Skin epidermis (tissue), 12 donors: ENCODE data around the gene GNA14.
"Not testable (repeated sequence)": the region's sequence is repeated elsewhere in the genome, so short reads cannot be mapped to it uniquely, and the experiment has no call there.

Source experiments
- H3K27ac ChIP-seq, 21 experiments: fragments of 200-600 bp; sonication (generic) in 11 of 21; one replicate each; pipeline ENCODE4 v1.5.0; 2020; ENCODE audit warnings: mild to moderate bottlenecking in 3 of 21, inconsistent platforms in 2 of 21, moderate library complexity in 2 of 21
- H3K4me3 ChIP-seq, 7 experiments: fragments of 200-600 bp; sonication (generic) in 2 of 7; one replicate each; pipeline ENCODE4 v1.5.0; 2020; ENCODE audit warnings: inconsistent platforms in 2 of 7, mild to moderate bottlenecking in 2 of 7, moderate library complexity in 1 of 7

The GNA14 gene

GRCh38 chr9:77593528-77593927, 54.6 kb downstream of the GNA14 start:
- Histone ChIP-seq H3K4me3 (no peak overlapping the region), H3K27ac (no peak overlapping the region)

- Histone ChIP-seq H3K4me3 (no peak overlapping the region), H3K27ac (no peak overlapping the region)
Observed at GRCh38 chr9:77592476-77592875, 55.6 kb downstream of the GNA14 start.

- Histone ChIP-seq H3K4me3 (no peak overlapping the region), H3K27ac (peak overlapping the region in 2 of 21 experiments; percentile 26 to 33)
Observed at GRCh38 chr9:77589046-77589795, 58.9 kb downstream of the GNA14 start.

- Histone ChIP-seq H3K4me3 (no peak overlapping the region), H3K27ac (peak overlapping the region in 3 of 21 experiments; percentile 26 to 53 (median 33))
Observed at GRCh38 chr9:77588271-77588937, 59.7 kb downstream of the GNA14 start.

- no peak overlapping the region for H3K4me3 ChIP-seq
- peak overlapping the region in 1 of 21 experiments; percentile 53 for H3K27ac ChIP-seq
Observed at GRCh38 chr9:77587851-77588250, 60.3 kb downstream of the GNA14 start.

GRCh38 chr9:77587042-77587441, 61.1 kb downstream of the GNA14 start:
- Histone ChIP-seq H3K27ac (no peak overlapping the region), H3K4me3 (no peak overlapping the region)

GRCh38 chr9:77586591-77586990, 61.5 kb downstream of the GNA14 start:
- H3K27ac ChIP-seq = no peak overlapping the region
- H3K4me3 ChIP-seq = no peak overlapping the region

GRCh38 chr9:77585335-77585786, 62.8 kb downstream of the GNA14 start:
- H3K27ac ChIP-seq = no peak overlapping the region

GRCh38 chr9:77584927-77585326, 63.2 kb downstream of the GNA14 start:
- H3K4me3 ChIP-seq, H3K27ac ChIP-seq: not testable (repeated sequence)

More at GRCh38 chr9:77585335-77585786, 62.8 kb downstream of the GNA14 start:
- H3K4me3 ChIP-seq = no peak overlapping the region

- peak overlapping the region in 1 of 21 experiments; percentile 17 for H3K27ac ChIP-seq
Observed at GRCh38 chr9:77582961-77583576, 65.1 kb downstream of the GNA14 start.

GRCh38 chr9:77582525-77582924, 65.6 kb downstream of the GNA14 start:
- H3K4me3 ChIP-seq = no peak overlapping the region
- peak overlapping the region in 1 of 21 experiments; percentile 17 for H3K27ac ChIP-seq

More at GRCh38 chr9:77582961-77583576, 65.1 kb downstream of the GNA14 start:
- H3K4me3 ChIP-seq = no peak overlapping the region

- Histone ChIP-seq H3K4me3 (no peak overlapping the region), H3K27ac (no peak overlapping the region)
Observed at GRCh38 chr9:77575785-77576184, 72.3 kb downstream of the GNA14 start.

- no peak overlapping the region for H3K4me3 ChIP-seq
- no peak overlapping the region for H3K27ac ChIP-seq
Observed at GRCh38 chr9:77569335-77569734, 78.8 kb downstream of the GNA14 start.

- H3K4me3 ChIP-seq = no peak overlapping the region
- no peak overlapping the region for H3K27ac ChIP-seq
Observed at GRCh38 chr9:77563174-77563573, 84.9 kb downstream of the GNA14 start.

GRCh38 chr9:77562019-77562748, 85.9 kb downstream of the GNA14 start:
- Histone ChIP-seq H3K4me3 (no peak overlapping the region), H3K27ac (no peak overlapping the region)

- H3K4me3 ChIP-seq = no peak overlapping the region
- H3K27ac ChIP-seq = no peak overlapping the region
Observed at GRCh38 chr9:77561331-77562018, 86.6 kb downstream of the GNA14 start.

GRCh38 chr9:77556396-77556795, 91.7 kb downstream of the GNA14 start:
- no peak overlapping the region for H3K27ac ChIP-seq
- no peak overlapping the region for H3K4me3 ChIP-seq

- Histone ChIP-seq H3K4me3 (no peak overlapping the region), H3K27ac (no peak overlapping the region)
Observed at GRCh38 chr9:77554586-77555105, 93.5 kb downstream of the GNA14 start.

GRCh38 chr9:77547106-77547730, 100.9 kb downstream of the GNA14 start:
- no peak overlapping the region for H3K27ac ChIP-seq
- no peak overlapping the region for H3K4me3 ChIP-seq
